Vagina (tissue), 2 donors: ENCODE results near the gene GPR42. TPM values are rescaled to one million over a fixed set of nuclear protein-coding genes. Genes with fewer than 3 reads are reported as not detected.
"Not testable (repeated sequence)": the region's sequence is repeated elsewhere in the genome, so short reads cannot be mapped to it uniquely, and the experiment has no call there.

Experiments
- DNase-seq, 2 donors: peaks; one replicate each; pipeline ENCODE4 v3.0.0-alpha.2; 2017; ENCODE audit errors: extremely low spot score in 2 of 2
- H3K27ac ChIP-seq: fragments of 200-600 bp; sonication (generic); one replicate; pipeline ENCODE4 v1.5.1; 2019
- H3K27me3 ChIP-seq: fragments of 200-600 bp; sonication (generic); one replicate; pipeline ENCODE4 v1.5.1; 2019
- H3K36me3 ChIP-seq, 2 donors: fragments of 200-600 bp; sonication (generic); one replicate each; pipeline ENCODE4 v1.5.1; 2017 to 2019
- H3K4me1 ChIP-seq: fragments of 200-600 bp; sonication (generic); one replicate; pipeline ENCODE4 v1.5.1; 2019
- H3K4me3 ChIP-seq, 2 donors: fragments of 200-600 bp; sonication (generic); 1 replicate in 1 of 2; 2 replicates in 1 of 2; pipeline ENCODE4 v1.5.1; 2016 to 2019
- H3K9me3 ChIP-seq: fragments of 200-600 bp; sonication (generic); one replicate; pipeline ENCODE4 v1.5.1; 2019
- CTCF ChIP-seq, 3 experiments: fragments of 450-650 bp in 2 of 3; fragments of 200-600 bp in 1 of 3; sonication (generic) in 1 of 3; IDR thresholded peaks; one replicate each; pipeline ENCODE4 v1.5.1; 2017 to 2019; ENCODE audit warnings: antibody characterized with exemption in 3 of 3, mild to moderate bottlenecking in 2 of 3, moderate library complexity in 2 of 3
- POLR2A ChIP-seq, 2 donors: fragments of 450-650 bp; IDR thresholded peaks; one replicate each; pipeline ENCODE4 v1.6.1; 2017; ENCODE audit warnings: antibody characterized with exemption in 2 of 2, mild to moderate bottlenecking in 2 of 2, moderate library complexity in 2 of 2
- POLR2AphosphoS5 ChIP-seq, 2 donors: sonication (generic); formaldehyde crosslinking; IDR thresholded peaks; one replicate each; pipeline ENCODE4 v1.9.0; 2017; ENCODE audit warnings: antibody characterized with exemption in 2 of 2, mild to moderate bottlenecking in 2 of 2, low read depth in 1 of 2; ENCODE audit not compliant: insufficient read depth in 1 of 2
- intact Hi-C: fragments of 100-400 bp; cut with DNase I; formaldehyde crosslinking; loops from one replicate; pipeline ENCODE4 v1.15.1; 2023
- total RNA-seq: library from RNA; depleted of rRNA; stranded (reverse); fragments of >200 nt; gene quantifications from one replicate; pipeline ENCODE4 v1.2.3, GENCODE V29; 2016

Gene GPR42
- total RNA-seq, 1 donor from 2014 or later = not detected

GRCh38 chr19:35373492-35373891, 2.6 kb downstream of the GPR42 start:
- no peaks in the 10 kb centered on the region for H3K36me3 ChIP-seq
- H3K27ac ChIP-seq = no peak overlapping the region
- DNase-seq = no peak
- no peaks in the 10 kb centered on the region for H3K4me1 ChIP-seq
- no peaks in the 10 kb centered on the region for H3K9me3 ChIP-seq
- TF ChIP-seq POLR2AphosphoS5 (IDR thresholded peaks at IDR 0.05; ENCODE audit: insufficient read depth in 1 of 2, low read depth in 1 of 2) = no peak
- no peak for TF ChIP-seq POLR2A (IDR thresholded peaks at IDR 0.05)
- no peak for TF ChIP-seq CTCF (IDR thresholded peaks at IDR 0.05)
- H3K4me3 ChIP-seq = no peak overlapping the region
- no peaks in the 10 kb centered on the region for H3K27me3 ChIP-seq
- intact Hi-C loops = no loop called here

- H3K27me3 ChIP-seq, H3K4me1 ChIP-seq, H3K36me3 ChIP-seq, H3K4me3 ChIP-seq, intact Hi-C loops, DNase-seq, H3K9me3 ChIP-seq, H3K27ac ChIP-seq: not testable (repeated sequence)
Observed at GRCh38 chr19:35374031-35374430, 3.2 kb downstream of the GPR42 start.

DNA sequence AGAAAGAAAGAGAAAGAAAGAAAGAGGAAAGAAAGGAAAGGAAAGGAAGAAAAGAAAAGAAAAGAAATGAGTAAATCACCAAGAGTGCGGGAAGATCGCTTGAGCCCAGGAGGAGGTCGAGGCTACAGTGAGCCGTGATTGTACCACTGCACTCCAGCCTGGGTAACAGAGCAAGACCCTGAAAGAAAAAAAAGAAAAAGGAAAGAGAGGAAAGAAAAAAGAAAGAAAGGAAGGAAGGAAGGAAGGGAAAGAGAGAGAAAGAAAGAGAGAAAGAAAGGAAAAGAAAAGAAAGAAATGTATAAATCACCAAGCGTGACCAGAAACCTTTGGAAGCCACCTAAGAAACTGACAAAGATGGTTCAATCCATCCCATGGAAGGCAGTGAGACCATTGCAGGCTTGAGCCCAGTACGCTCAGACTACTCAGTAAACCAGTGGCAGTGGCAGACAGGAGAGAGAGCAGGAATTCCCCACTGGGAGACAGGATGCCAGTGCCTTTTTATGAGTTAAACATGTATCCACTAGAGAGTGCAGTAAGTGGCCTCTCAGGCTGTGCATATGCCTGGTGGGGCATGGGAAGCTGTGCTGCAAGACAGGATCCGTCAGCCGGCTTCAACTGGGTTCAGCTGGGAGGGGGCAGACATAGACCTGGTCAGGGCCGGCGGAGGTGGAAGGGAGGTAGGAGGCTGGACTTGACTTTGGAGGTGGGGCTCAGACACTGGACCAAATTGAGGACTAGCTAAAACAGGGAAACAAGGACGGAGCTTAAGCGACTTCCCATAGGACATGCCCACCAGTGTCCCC, 4.8 kb downstream of the GPR42 start:
- intact Hi-C loops = no loop called here
- TF ChIP-seq POLR2AphosphoS5 (IDR thresholded peaks at IDR 0.05; ENCODE audit: insufficient read depth in 1 of 2, low read depth in 1 of 2) (no peak), POLR2A (IDR thresholded peaks at IDR 0.05) (no peak), CTCF (IDR thresholded peaks at IDR 0.05) (no peak)
- peak in 1 of 2 donors; percentile 40 for DNase-seq

GRCh38 chr19:35377656-35378055, 6.8 kb downstream of the GPR42 start:
- intact Hi-C loops = no loop called here
- no peak overlapping the region for H3K27ac ChIP-seq

More for the DNA sequence above, 4.8 kb downstream of the GPR42 start:
- Histone ChIP-seq H3K9me3 (no peaks in the 10 kb centered on the region), H3K36me3 (no peaks in the 10 kb centered on the region), H3K4me3 (no peak overlapping the region), H3K27me3 (no peaks in the 10 kb centered on the region), H3K27ac (no peak overlapping the region), H3K4me1 (no peaks in the 10 kb centered on the region)

GRCh38 chr19:35378356-35378755, 7.5 kb downstream of the GPR42 start:
- intact Hi-C loops = no loop called here
- Histone ChIP-seq H3K4me3 (no peak overlapping the region), H3K9me3 (no peaks in the 10 kb centered on the region), H3K27me3 (no peaks in the 10 kb centered on the region), H3K4me1 (no peaks in the 10 kb centered on the region), H3K27ac (no peak overlapping the region), H3K36me3 (no peaks in the 10 kb centered on the region)
- peak in 1 of 2 donors; percentile 4 for DNase-seq
- no peak for TF ChIP-seq POLR2AphosphoS5 (IDR thresholded peaks at IDR 0.05; ENCODE audit: insufficient read depth in 1 of 2, low read depth in 1 of 2)
- TF ChIP-seq CTCF (IDR thresholded peaks at IDR 0.05) = no peak

More at GRCh38 chr19:35377656-35378055, 6.8 kb downstream of the GPR42 start:
- DNase-seq = peak in 1 of 2 donors; percentile 4
- TF ChIP-seq POLR2AphosphoS5 (IDR thresholded peaks at IDR 0.05; ENCODE audit: insufficient read depth in 1 of 2, low read depth in 1 of 2) (no peak), POLR2A (IDR thresholded peaks at IDR 0.05) (no peak), CTCF (IDR thresholded peaks at IDR 0.05) (no peak)
- no peaks in the 10 kb centered on the region for H3K9me3 ChIP-seq
- H3K4me1 ChIP-seq = no peaks in the 10 kb centered on the region
- no peak overlapping the region for H3K4me3 ChIP-seq
- H3K27me3 ChIP-seq = no peaks in the 10 kb centered on the region
- no peaks in the 10 kb centered on the region for H3K36me3 ChIP-seq

- H3K4me1 ChIP-seq, H3K9me3 ChIP-seq, H3K4me3 ChIP-seq, H3K27me3 ChIP-seq, H3K36me3 ChIP-seq, intact Hi-C loops, H3K27ac ChIP-seq: not testable (repeated sequence)
- peak in 1 of 2 donors; percentile 16 for DNase-seq
Observed at GRCh38 chr19:35379545-35379944, 8.7 kb downstream of the GPR42 start.
